Naive thymus-derived CD4-positive, alpha-beta T cell (primary cell): Measurements from ENCODE around the gene MYO1H. TPM values are rescaled to one million over a fixed set of nuclear protein-coding genes. Genes with fewer than 3 reads are reported as not detected.

Experiments used
- ATAC-seq: fragments of 150-1000 bp; cut with Tn5 transposase; 2 replicates; pipeline ENCODE4 v1.10.0; 2021; ENCODE audit warnings: mild to moderate bottlenecking, moderate library complexity
- CTCF ChIA-PET: fragments of 350-600 bp; sonication (Branson Sonifier 250); formaldehyde crosslinking; loops from one replicate; lab custom pipeline; 2021; ENCODE audit warnings: antibody characterized with exemption; lab: Charles Lee
- POLR2A ChIA-PET: fragments of 350-600 bp; sonication (Branson Sonifier 250); formaldehyde crosslinking; loops from one replicate; lab custom pipeline; 2021; ENCODE audit warnings: antibody characterized with exemption, inconsistent platforms; lab: Charles Lee
- DNase-seq, 9 donors: peaks; one replicate each; pipeline versions ENCODE4 v3.0.0 to v3.0.0-alpha.2; 2020 to 2022; ENCODE audit warnings: mixed read lengths in 1 of 9
- H3K27ac ChIP-seq: one replicate; pipeline ENCODE4 v1.7.0; 2013; ENCODE audit warnings: mild to moderate bottlenecking, low read depth, low read length, moderate library complexity
- H3K27me3 ChIP-seq, 2 donors: one replicate each; pipeline ENCODE4 v1.7.0; 2013; ENCODE audit warnings: low read length in 2 of 2, mild to moderate bottlenecking in 2 of 2, moderate library complexity in 2 of 2; ENCODE audit not compliant: control insufficient read depth in 2 of 2, insufficient read depth in 2 of 2
- H3K36me3 ChIP-seq, 3 experiments: 1 replicate in 2 of 3; 2 replicates in 1 of 3; pipeline ENCODE4 v1.7.0; 2013; ENCODE audit warnings: low read length in 3 of 3, mild to moderate bottlenecking in 3 of 3, moderate library complexity in 1 of 3; ENCODE audit not compliant: insufficient read depth in 3 of 3, control insufficient read depth in 2 of 3
- H3K4me1 ChIP-seq, 2 donors: one replicate each; pipeline ENCODE4 v1.7.0; 2013; ENCODE audit warnings: low read length in 2 of 2, mild to moderate bottlenecking in 2 of 2, moderate library complexity in 1 of 2; ENCODE audit not compliant: control insufficient read depth in 2 of 2, insufficient read depth in 2 of 2
- H3K4me3 ChIP-seq: 2 replicates; pipeline ENCODE4 v1.7.0; 2013; ENCODE audit warnings: mild to moderate bottlenecking, low read length
- H3K9me3 ChIP-seq, 3 experiments: 1 replicate in 2 of 3; 2 replicates in 1 of 3; pipeline ENCODE4 v1.7.0; 2013; ENCODE audit warnings: low read length in 3 of 3; ENCODE audit not compliant: control insufficient read depth in 2 of 3
- H3K27ac Mint-ChIP-seq, 9 donors: one replicate each; pipeline ENCODE4 v1.8.0; 2020 to 2022; ENCODE audit warnings: mixed read lengths in 9 of 9, mild to moderate bottlenecking in 8 of 9, moderate library complexity in 5 of 9, inconsistent platforms in 2 of 9
- H3K27me3 Mint-ChIP-seq, 5 donors: one replicate each; pipeline ENCODE4 v1.8.0; 2021 to 2022; ENCODE audit warnings: mixed read lengths in 5 of 5, mild to moderate bottlenecking in 1 of 5
- H3K36me3 Mint-ChIP-seq, 5 donors: one replicate each; pipeline ENCODE4 v1.8.0; 2020 to 2022; ENCODE audit warnings: mixed read lengths in 5 of 5, mild to moderate bottlenecking in 3 of 5, inconsistent platforms in 1 of 5
- H3K4me1 Mint-ChIP-seq, 7 donors: one replicate each; pipeline ENCODE4 v1.8.0; 2020 to 2022; ENCODE audit warnings: mixed read lengths in 7 of 7, mild to moderate bottlenecking in 3 of 7, inconsistent platforms in 1 of 7
- H3K4me3 Mint-ChIP-seq, 10 donors: one replicate each; pipeline ENCODE4 v1.8.0; 2020 to 2022; ENCODE audit warnings: mild to moderate bottlenecking in 10 of 10, mixed read lengths in 10 of 10, moderate library complexity in 6 of 10, inconsistent platforms in 2 of 10
- H3K9me3 Mint-ChIP-seq, 11 donors: one replicate each; pipeline ENCODE4 v1.8.0; 2020 to 2022; ENCODE audit warnings: mixed read lengths in 11 of 11, mild to moderate bottlenecking in 4 of 11, inconsistent platforms in 1 of 11, moderate library complexity in 1 of 11
- intact Hi-C, 2 donors: fragments of 100-400 bp; cut with micrococcal nuclease; formaldehyde crosslinking; loops; one replicate each; pipeline ENCODE4 v1.15.1; 2023
- polyA plus RNA-seq, 2 donors: library from polyadenylated mRNA; unstranded; fragments of 300-500 nt; fragmentation: Illumina TruSeq; gene quantifications; one replicate each; pipeline ENCODE4 v1.2.3, GENCODE V29; 2021
- total RNA-seq, 6 experiments: library from RNA in 5 of 6; stranded (reverse) in 5 of 6; gene quantifications; 1 replicate in 5 of 6; 2 replicates in 1 of 6; pipeline ENCODE4 v1.2.3 and lab custom pipeline; 2021 to 2026

Gene MYO1H
- total and polyA plus RNA-seq, 7 experiments from 2014 or later: 0.49 TPM; not detected in 6

- H3K9me3 ChIP-seq: no peaks in the 10 kb centered on the region
- intact Hi-C loops: no loop called here
- Mint-ChIP-seq H3K4me1 (peaks cover 7 to 29% (median 21%) of the 10 kb centered on the region in 7 donors), H3K4me3 (no peak overlapping the region), H3K36me3 (peaks cover 6 to 36% (median 9%) of the 10 kb centered on the region in 5 donors), H3K9me3 (no peaks in the 10 kb centered on the region), H3K27me3 (no peaks in the 10 kb centered on the region), H3K27ac (no peak overlapping the region)
- no peak for ATAC-seq
- CTCF ChIA-PET: no interaction called here
- H3K36me3 ChIP-seq: peaks cover 29 to 49% (median 29%) of the 10 kb centered on the region in 3 experiments
- H3K27me3 ChIP-seq: no peaks in the 10 kb centered on the region
- POLR2A ChIA-PET: interaction anchor here (0.7 kb wide), 1 partner anchor 12 kb away, joined by 3 read pairs; no protein-coding TSS in a partner anchor
- H3K4me3 ChIP-seq: no peak overlapping the region
- DNase-seq: no peak
- peaks cover 8 to 14% of the 10 kb centered on the region in 2 donors for H3K4me1 ChIP-seq
- H3K27ac ChIP-seq: no peak overlapping the region
These were observed 135.2 kb downstream of the MYO1H start for GRCh38 chr12:109482894-109483293.

DNA sequence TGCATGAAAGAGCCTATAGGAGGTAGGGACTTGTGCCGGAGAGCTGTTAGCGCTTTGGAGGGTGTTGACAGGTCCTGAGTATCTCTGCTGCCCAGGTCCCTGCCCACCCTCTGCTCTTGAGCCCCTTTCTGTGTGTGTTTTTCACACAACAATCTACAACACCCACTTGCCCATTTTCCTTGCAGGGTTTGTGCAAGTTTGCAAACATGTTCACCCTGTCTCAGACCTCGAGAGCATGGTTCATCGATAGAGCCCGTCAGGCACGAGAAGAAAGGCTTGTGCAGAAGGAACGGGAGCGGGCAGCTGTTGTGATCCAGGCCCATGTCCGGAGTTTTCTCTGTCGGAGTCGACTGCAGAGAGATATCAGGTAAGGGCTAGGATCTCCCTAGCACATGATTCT is 135.6 kb downstream of the MYO1H start:
- Mint-ChIP-seq H3K9me3 (no peaks in the 10 kb centered on the region), H3K4me1 (peaks cover 5 to 24% (median 17%) of the 10 kb centered on the region in 7 donors), H3K27ac (no peak overlapping the region), H3K27me3 (no peaks in the 10 kb centered on the region), H3K4me3 (no peak overlapping the region), H3K36me3 (peaks cover 6 to 40% (median 9%) of the 10 kb centered on the region in 5 donors)
- ATAC-seq (no peak), DNase-seq (no peak)
- H3K4me1 ChIP-seq: peaks cover 4 to 9% of the 10 kb centered on the region in 2 donors
- intact Hi-C loops: no loop called here
- POLR2A ChIA-PET: no interaction called here
- CTCF ChIA-PET: no interaction called here
- peaks cover 33 to 54% (median 34%) of the 10 kb centered on the region in 3 experiments for H3K36me3 ChIP-seq
- H3K9me3 ChIP-seq: no peaks in the 10 kb centered on the region
- no peaks in the 10 kb centered on the region for H3K27me3 ChIP-seq
- no peak overlapping the region for H3K27ac ChIP-seq
- H3K4me3 ChIP-seq: no peak overlapping the region

GRCh38 chr12:109485201-109485600 is 137.5 kb downstream of the MYO1H start:
- Mint-ChIP-seq H3K9me3 (no peaks in the 10 kb centered on the region), H3K4me1 (peaks cover 0 to 8% (median under 1%) of the 10 kb centered on the region in 7 donors), H3K36me3 (peaks cover 15 to 57% (median 21%) of the 10 kb centered on the region in 5 donors), H3K27me3 (no peaks in the 10 kb centered on the region), H3K27ac (no peak overlapping the region), H3K4me3 (no peak overlapping the region)
- H3K9me3 ChIP-seq: no peaks in the 10 kb centered on the region
- H3K4me3 ChIP-seq: no peak overlapping the region
- ATAC-seq: no peak
- ChIA-PET CTCF (no interaction called here), POLR2A (interaction anchor here (0.9 kb wide), 1 partner anchor 14 kb away, joined by 3 read pairs; no protein-coding TSS in a partner anchor)
- intact Hi-C loops: no loop called here
- no peaks in the 10 kb centered on the region for H3K27me3 ChIP-seq
- H3K4me1 ChIP-seq: no peaks in the 10 kb centered on the region
- H3K36me3 ChIP-seq: peaks cover 42 to 72% (median 48%) of the 10 kb centered on the region in 3 experiments
- DNase-seq: no peak
- H3K27ac ChIP-seq: no peak overlapping the region

DNA sequence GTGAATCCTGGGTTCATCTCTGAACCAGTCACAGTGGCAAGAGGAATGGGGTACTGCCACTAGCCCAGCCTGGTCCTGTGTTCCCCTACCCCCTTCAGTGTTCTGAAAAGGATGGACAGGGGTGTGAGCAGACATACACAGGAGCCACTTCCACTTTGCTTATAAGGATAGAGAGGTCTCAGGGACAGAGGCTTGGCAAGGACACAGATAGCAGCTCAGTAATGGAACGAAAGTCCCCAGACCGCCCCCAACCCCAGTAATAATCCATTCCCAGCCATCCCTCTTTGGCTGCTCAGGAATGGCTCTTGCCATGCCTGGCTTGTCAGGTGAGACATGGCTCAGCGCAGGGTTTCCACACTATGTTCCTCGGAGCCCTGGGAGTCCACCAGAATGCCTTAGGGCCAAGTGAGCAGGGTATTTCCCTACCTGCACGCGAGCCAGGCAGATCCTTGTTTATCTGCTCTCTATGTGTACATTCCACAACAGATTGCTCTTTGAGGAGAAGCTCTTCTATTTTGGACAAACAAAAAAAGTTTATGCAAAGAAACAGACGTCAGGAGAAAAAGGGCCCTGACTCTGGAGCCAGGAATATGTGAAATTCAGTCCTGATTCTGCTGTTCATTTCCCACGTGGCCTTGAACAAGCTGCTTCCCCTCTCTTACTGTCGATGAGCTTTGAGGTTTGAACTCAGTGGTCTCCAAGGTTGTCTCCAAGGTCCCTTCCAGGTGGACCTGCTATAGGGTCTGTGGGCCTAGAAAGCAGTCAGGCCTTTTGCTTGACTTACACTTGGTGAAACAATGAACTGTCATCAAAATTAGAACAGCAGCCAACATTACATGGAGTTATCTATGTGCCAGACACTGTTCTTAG is 139.7 kb downstream of the MYO1H start:
- no peak overlapping the region for H3K4me3 Mint-ChIP-seq
- H3K27me3 Mint-ChIP-seq: no peaks in the 10 kb centered on the region
- Histone ChIP-seq H3K27me3 (no peaks in the 10 kb centered on the region), H3K4me1 (no peaks in the 10 kb centered on the region), H3K27ac (no peak overlapping the region), H3K9me3 (no peaks in the 10 kb centered on the region), H3K36me3 (peaks cover 42 to 93% (median 59%) of the 10 kb centered on the region in 3 experiments), H3K4me3 (no peak overlapping the region)
- H3K36me3 Mint-ChIP-seq: peaks cover 17 to 66% (median 24%) of the 10 kb centered on the region in 5 donors
- H3K9me3 Mint-ChIP-seq: no peaks in the 10 kb centered on the region
- peaks cover 0 to 4% (median 0%) of the 10 kb centered on the region in 7 donors for H3K4me1 Mint-ChIP-seq
- ChIA-PET CTCF (interaction anchor here (0.9 kb wide), 1 partner anchor 359 kb away, joined by 4 read pairs; no protein-coding TSS in a partner anchor), POLR2A (interaction anchor here (1.8 kb wide), 1 partner anchor 18 kb away, joined by 4 read pairs; no protein-coding TSS in a partner anchor)
- no peak for ATAC-seq
- no peak for DNase-seq
- intact Hi-C loops: no loop called here
- H3K27ac Mint-ChIP-seq: peak overlapping the region in 1 of 9 donors; percentile 10

DNA sequence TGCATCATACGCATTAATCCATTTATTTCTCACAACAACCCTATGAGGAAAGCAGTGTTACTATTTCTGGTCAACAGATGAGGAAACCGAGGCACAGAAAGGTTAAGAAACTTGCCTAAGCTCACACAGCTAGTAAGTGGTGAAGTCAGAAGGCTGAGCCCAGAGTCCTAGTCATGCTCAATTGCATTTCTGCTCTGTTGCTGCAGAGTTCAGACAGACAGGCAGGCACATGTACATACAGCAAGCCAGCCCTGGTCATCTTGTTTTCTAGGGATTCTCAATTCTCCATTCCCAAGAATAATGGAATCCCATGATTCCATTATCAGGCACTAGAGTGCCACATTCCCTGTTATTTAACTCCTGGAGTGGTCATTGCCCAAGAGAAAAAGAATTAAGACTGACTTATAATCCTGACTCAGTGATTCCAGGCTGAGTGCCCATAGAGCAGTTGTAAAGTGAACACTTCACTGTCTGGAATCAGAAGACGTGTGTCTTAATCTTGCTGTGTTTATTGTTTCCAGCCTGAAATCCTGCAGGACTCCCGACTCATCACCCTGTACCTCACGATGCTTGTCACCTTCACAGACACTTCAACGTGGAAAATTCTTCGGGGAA is 140.5 kb downstream of the MYO1H start:
- no peak overlapping the region for H3K4me3 Mint-ChIP-seq
- no peak overlapping the region for H3K4me3 ChIP-seq
- ATAC-seq (no peak), DNase-seq (no peak)
- no peaks in the 10 kb centered on the region for H3K27me3 ChIP-seq
- peak overlapping the region in 1 of 9 donors; percentile 10 for H3K27ac Mint-ChIP-seq
- no peaks in the 10 kb centered on the region for H3K9me3 ChIP-seq
- CTCF ChIA-PET: no interaction called here
- intact Hi-C loops: no loop called here
- no peaks in the 10 kb centered on the region for H3K4me1 ChIP-seq
- POLR2A ChIA-PET: no interaction called here
- no peak overlapping the region for H3K27ac ChIP-seq
- H3K9me3 Mint-ChIP-seq: no peaks in the 10 kb centered on the region
- no peaks in the 10 kb centered on the region for H3K27me3 Mint-ChIP-seq
- H3K36me3 ChIP-seq: peaks cover 42 to 96% (median 59%) of the 10 kb centered on the region in 3 experiments
- H3K36me3 Mint-ChIP-seq: peaks cover 17 to 67% (median 26%) of the 10 kb centered on the region in 5 donors
- H3K4me1 Mint-ChIP-seq: no peaks in the 10 kb centered on the region

DNA sequence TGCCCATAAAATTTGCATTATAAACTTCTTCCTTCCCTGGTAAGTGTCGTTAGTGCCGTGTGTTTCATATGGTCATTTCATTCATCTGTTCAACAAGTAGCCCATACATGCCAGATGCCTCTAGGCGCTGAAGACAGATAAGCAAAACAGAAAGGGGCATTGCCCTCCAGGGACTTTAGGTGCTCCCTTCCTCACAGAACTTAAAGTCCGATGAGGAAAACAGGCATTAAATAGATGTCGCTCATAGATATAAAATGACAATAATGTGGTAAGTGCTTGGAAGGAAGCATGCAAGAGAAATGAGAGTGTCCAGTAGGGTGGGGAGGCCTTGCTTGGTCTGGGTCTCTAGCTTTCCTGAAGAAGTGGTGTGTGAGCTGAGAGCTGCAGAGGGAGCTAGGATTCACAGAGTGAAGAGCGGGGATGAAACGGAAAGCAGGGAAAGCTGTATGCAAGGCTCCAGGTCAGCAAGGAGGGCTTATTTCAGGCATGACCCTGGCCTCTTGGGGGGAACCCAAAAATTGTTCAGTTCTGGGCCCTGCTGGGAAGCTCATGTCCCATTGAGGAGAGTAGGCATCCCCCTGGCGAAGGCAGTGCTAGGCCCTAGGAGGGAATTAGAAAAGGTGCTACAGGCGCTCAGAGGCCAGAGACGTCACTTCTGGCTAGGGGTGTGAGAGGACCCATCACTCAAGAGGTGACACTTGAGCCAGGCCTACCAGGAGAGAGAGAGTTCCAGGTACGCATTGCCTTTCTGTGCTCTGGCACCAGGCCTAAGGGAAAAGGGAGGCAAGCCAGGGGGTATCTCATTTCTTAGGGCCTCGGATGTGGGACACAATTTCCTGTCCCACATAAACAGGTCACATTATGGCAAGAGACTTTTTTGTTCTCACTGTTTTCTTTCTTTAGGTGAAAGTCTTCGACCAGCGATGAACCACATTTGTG is 141.6 kb downstream of the MYO1H start:
- peaks cover 31 to 94% (median 59%) of the 10 kb centered on the region in 3 experiments for H3K36me3 ChIP-seq
- H3K4me1 ChIP-seq: no peaks in the 10 kb centered on the region
- POLR2A ChIA-PET: no interaction called here
- CTCF ChIA-PET: interaction anchor here (0.7 kb wide), 1 partner anchor 1730 kb away, joined by 3 read pairs; no protein-coding TSS in a partner anchor
- H3K27me3 ChIP-seq: no peaks in the 10 kb centered on the region
- ATAC-seq: no peak
- H3K4me3 ChIP-seq: no peak overlapping the region
- Mint-ChIP-seq H3K27ac (peak overlapping the region in 2 of 9 donors; percentile 24 to 51), H3K27me3 (no peaks in the 10 kb centered on the region), H3K4me1 (no peaks in the 10 kb centered on the region), H3K36me3 (peaks cover 17 to 65% (median 24%) of the 10 kb centered on the region in 5 donors), H3K4me3 (no peak overlapping the region), H3K9me3 (no peaks in the 10 kb centered on the region)
- no peak overlapping the region for H3K27ac ChIP-seq
- H3K9me3 ChIP-seq: no peaks in the 10 kb centered on the region
- no peak for DNase-seq
- intact Hi-C loops: no loop called here
